Hematopoietic multipotent progenitor cell treated with erythropoietin and hydrocortisone succinate and interleukin-3 and kit ligand, for 15 days (in vitro differentiated cells): ENCODE data around the gene NELFB.

Experiments used
- DNase-seq: peaks from one replicate; pipeline ENCODE4 v3.0.0-alpha.2; 2015; ENCODE audit warnings: low spot score

The NELFB gene

GRCh38 chr9:137268538-137269201, 13.5 kb downstream of the NELFB start:
- no peak for DNase-seq

GRCh38 chr9:137269231-137269772, 14.2 kb downstream of the NELFB start:
- DNase-seq = no peak

GRCh38 chr9:137270929-137271695, 16.0 kb downstream of the NELFB start:
- DNase-seq = no peak

GRCh38 chr9:137271696-137272076, 16.6 kb downstream of the NELFB start:
- no peak for DNase-seq

- no peak for DNase-seq
Observed at GRCh38 chr9:137272241-137273094, 17.3 kb downstream of the NELFB start.

- no peak for DNase-seq
Observed at GRCh38 chr9:137273095-137273490, 18.0 kb downstream of the NELFB start.

GRCh38 chr9:137273611-137274320, 18.6 kb downstream of the NELFB start:
- DNase-seq = no peak

- no peak for DNase-seq
Observed at GRCh38 chr9:137275203-137275587, 20.1 kb downstream of the NELFB start.

- DNase-seq = no peak
Observed at GRCh38 chr9:137275588-137276472, 20.7 kb downstream of the NELFB start.

- DNase-seq = no peak
Observed at GRCh38 chr9:137276473-137277328, 21.6 kb downstream of the NELFB start.

GRCh38 chr9:137277329-137278041, 22.4 kb downstream of the NELFB start, which contains the start of gene TOR4A:
TSS of gene TOR4A (plus strand) at chr9:137277726. CDS start at chr9:137278690, 964 bp downstream.
- no peak for DNase-seq

GRCh38 chr9:137278061-137278701, 23.1 kb downstream of the NELFB start:
- no peak for DNase-seq

- DNase-seq = no peak
Observed at GRCh38 chr9:137278721-137279711, 23.9 kb downstream of the NELFB start.

- no peak for DNase-seq
Observed at GRCh38 chr9:137279741-137280473, 24.8 kb downstream of the NELFB start.

GRCh38 chr9:137280474-137281344, 25.6 kb downstream of the NELFB start:
- no peak for DNase-seq
